Immature natural killer cell (primary cell): ENCODE data around the gene MDK. TPM values are rescaled to one million over a fixed set of nuclear protein-coding genes. Genes with fewer than 3 reads are reported as not detected.
A peak's percentile ranks its signal among the peaks of the same experiment; 100 is the strongest.
"Not testable (repeated sequence)": the region's sequence is repeated elsewhere in the genome, so short reads cannot be mapped to it uniquely, and the experiment has no call there.

Experiments used
- DNase-seq, 3 donors: peaks; one replicate each; pipeline ENCODE4 v3.0.0; 2022; ENCODE audit warnings: mixed read lengths in 1 of 3
- H3K27ac Mint-ChIP-seq, 6 donors: one replicate each; pipeline ENCODE4 v1.8.0; 2020; ENCODE audit warnings: mixed read lengths in 6 of 6, mild to moderate bottlenecking in 5 of 6, inconsistent platforms in 4 of 6, moderate library complexity in 3 of 6
- H3K27me3 Mint-ChIP-seq, 3 donors: one replicate each; pipeline ENCODE4 v1.8.0; 2020 to 2021; ENCODE audit warnings: low read depth in 3 of 3, mild to moderate bottlenecking in 3 of 3, mixed read lengths in 3 of 3, moderate library complexity in 3 of 3, inconsistent platforms in 1 of 3
- H3K36me3 Mint-ChIP-seq, 3 donors: one replicate each; pipeline ENCODE4 v1.8.0; 2020; ENCODE audit warnings: mixed read lengths in 3 of 3, inconsistent platforms in 2 of 3, mild to moderate bottlenecking in 2 of 3
- H3K4me1 Mint-ChIP-seq, 2 donors: one replicate each; pipeline ENCODE4 v1.8.0; 2020; ENCODE audit warnings: inconsistent platforms in 2 of 2, mild to moderate bottlenecking in 2 of 2, mixed read lengths in 2 of 2, moderate library complexity in 1 of 2
- H3K4me3 Mint-ChIP-seq, 5 donors: one replicate each; pipeline ENCODE4 v1.8.0; 2020; ENCODE audit warnings: mild to moderate bottlenecking in 5 of 5, mixed read lengths in 5 of 5, inconsistent platforms in 3 of 5, moderate library complexity in 3 of 5
- H3K9me3 Mint-ChIP-seq, 6 donors: one replicate each; pipeline ENCODE4 v1.8.0; 2020; ENCODE audit warnings: mild to moderate bottlenecking in 6 of 6, mixed read lengths in 6 of 6, inconsistent platforms in 4 of 6, moderate library complexity in 3 of 6
- polyA plus RNA-seq, 3 donors: library from polyadenylated mRNA; unstranded; fragments of 300-500 nt; fragmentation: Illumina TruSeq; gene quantifications; one replicate each; pipeline ENCODE4 v1.2.3, GENCODE V29; 2021

The MDK gene
- polyA plus RNA-seq, 3 donors from 2014 or later = 0.44 TPM; not detected in 2

DNA sequence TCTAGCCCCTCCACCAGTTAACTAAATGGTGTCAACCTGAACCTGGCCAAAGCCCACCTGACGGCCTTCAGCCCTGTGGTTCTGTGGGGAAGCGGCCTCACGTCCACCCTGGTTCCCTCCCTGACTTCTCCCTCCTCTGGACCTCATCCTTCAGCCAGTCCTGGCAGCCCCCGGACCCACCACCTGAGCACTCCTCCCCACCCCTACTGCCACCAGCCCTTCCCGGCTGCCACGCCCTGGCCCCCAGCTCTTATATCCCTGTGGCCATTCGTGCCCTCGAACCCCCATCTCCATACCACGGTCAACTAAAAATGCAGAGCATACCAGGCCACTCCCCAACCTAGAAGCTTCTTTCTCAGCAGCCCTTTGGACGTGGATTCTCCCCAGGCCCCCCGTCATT is 4.2 kb upstream of the MDK start:
- Mint-ChIP-seq H3K4me3 (no peak overlapping the region), H3K9me3 (no peaks in the 10 kb centered on the region), H3K27ac (peak overlapping the region in 2 of 6 donors; percentile 30 to 45), H3K4me1 (peaks cover 14 to 22% of the 10 kb centered on the region in 2 donors), H3K36me3 (peaks cover 0 to 8% (median 0%) of the 10 kb centered on the region in 3 donors), H3K27me3 (peaks cover 3 to 4% (median 4%) of the 10 kb centered on the region in 3 donors)
- no peak for DNase-seq

DNA sequence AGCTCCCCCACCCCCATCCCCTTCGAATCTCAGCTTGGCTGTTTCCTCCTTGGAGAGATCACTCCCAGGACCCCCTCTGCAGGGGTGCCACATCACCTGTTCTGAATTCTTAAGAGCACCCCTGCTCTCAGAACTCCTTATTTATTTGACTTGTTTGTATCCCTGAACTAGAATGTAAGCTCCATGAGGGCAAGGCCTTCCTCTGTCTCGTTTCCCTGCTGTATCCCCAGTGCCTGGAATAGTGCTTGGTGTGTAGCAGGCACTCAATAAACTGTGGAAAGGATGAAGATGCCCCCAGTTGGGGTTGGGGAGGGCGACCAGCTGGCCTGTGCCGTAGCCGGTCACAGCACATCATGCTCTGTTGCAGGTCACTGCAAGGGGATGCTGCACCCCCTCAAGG is 3.6 kb upstream of the MDK start:
- peaks cover 0 to 8% (median 0%) of the 10 kb centered on the region in 3 donors for H3K36me3 Mint-ChIP-seq
- peak overlapping the region in 2 of 6 donors; percentile 30 to 34 for H3K27ac Mint-ChIP-seq
- H3K27me3 Mint-ChIP-seq = peaks cover 3 to 4% (median 4%) of the 10 kb centered on the region in 3 donors
- H3K9me3 Mint-ChIP-seq = no peaks in the 10 kb centered on the region
- H3K4me3 Mint-ChIP-seq = no peak overlapping the region
- peaks cover 14 to 22% of the 10 kb centered on the region in 2 donors for H3K4me1 Mint-ChIP-seq
- no peak for DNase-seq

DNA sequence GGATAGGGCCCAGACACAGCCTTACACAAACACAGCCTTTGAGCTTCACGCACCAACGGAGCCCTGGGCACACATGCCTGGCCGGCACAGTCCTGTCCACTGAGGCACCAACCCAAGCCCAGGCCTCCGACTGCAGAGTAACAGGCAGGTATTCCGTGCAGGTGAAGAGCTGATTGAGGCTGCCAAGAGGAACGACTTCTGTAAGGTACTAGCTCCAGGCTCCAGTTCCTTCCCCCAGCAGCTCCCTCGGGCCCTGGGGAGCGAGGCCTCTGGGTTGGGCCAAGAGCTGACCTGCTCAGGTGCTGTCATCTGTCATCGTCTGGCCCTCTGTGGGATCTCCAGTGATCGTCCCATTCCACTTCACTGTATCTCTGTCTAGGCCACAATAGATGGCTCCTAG is 3.2 kb upstream of the MDK start:
- Mint-ChIP-seq H3K36me3 (peaks cover 0 to 8% (median 0%) of the 10 kb centered on the region in 3 donors), H3K4me3 (peak overlapping the region in 2 of 5 donors; percentile 18 to 46), H3K27ac (peak overlapping the region in 4 of 6 donors; percentile 20 to 78 (median 58)), H3K4me1 (peaks cover 14 to 22% of the 10 kb centered on the region in 2 donors), H3K27me3 (peaks cover 4% of the 10 kb centered on the region in 3 donors), H3K9me3 (no peaks in the 10 kb centered on the region)
- DNase-seq = no peak

GRCh38 chr11:46378811-46379481 is 2.5 kb upstream of the MDK start:
- peak overlapping the region; percentile 59 to 87 (median 78) for H3K27ac Mint-ChIP-seq
- peak overlapping the region; percentile 27 to 63 (median 52) for H3K4me3 Mint-ChIP-seq
- H3K36me3 Mint-ChIP-seq = peaks cover 0 to 8% (median 0%) of the 10 kb centered on the region in 3 donors

DNA sequence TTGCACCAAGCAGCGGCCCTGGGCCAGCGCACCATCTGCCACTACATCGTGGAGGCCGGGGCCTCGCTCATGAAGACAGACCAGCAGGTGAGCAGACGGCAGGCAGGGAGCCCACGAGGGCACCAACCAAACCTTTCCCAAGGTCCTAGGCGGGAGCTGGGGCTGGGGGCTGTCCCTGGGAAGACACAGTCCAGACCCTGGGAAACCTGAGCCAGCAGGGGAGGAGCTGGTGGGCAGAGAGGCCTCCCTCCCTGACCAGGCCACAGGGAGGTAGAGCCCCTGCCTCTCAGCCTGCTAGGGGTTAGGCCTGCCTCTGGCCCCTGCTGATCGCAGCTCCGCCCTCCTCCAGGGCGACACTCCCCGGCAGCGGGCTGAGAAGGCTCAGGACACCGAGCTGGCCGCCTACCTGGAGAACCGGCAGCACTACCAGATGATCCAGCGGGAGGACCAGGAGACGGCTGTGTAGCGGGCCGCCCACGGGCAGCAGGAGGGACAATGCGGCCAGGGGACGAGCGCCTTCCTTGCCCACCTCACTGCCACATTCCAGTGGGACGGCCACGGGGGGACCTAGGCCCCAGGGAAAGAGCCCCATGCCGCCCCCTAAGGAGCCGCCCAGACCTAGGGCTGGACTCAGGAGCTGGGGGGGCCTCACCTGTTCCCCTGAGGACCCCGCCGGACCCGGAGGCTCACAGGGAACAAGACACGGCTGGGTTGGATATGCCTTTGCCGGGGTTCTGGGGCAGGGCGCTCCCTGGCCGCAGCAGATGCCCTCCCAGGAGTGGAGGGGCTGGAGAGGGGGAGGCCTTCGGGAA is 1.8 kb upstream of the MDK start:
- Mint-ChIP-seq H3K27ac (peak overlapping the region; percentile 59 to 87 (median 78)), H3K4me3 (peak overlapping the region; percentile 27 to 71 (median 57)), H3K4me1 (peaks cover 14 to 22% of the 10 kb centered on the region in 2 donors)
- not testable (repeated sequence) for H3K27me3 Mint-ChIP-seq, H3K36me3 Mint-ChIP-seq, H3K9me3 Mint-ChIP-seq, DNase-seq

More at GRCh38 chr11:46378811-46379481, 2.5 kb upstream of the MDK start:
- DNase-seq = no peak
- Mint-ChIP-seq H3K9me3 (no peaks in the 10 kb centered on the region), H3K27me3 (peaks cover 4 to 7% (median 4%) of the 10 kb centered on the region in 3 donors), H3K4me1 (peaks cover 14 to 22% of the 10 kb centered on the region in 2 donors)

- Mint-ChIP-seq H3K9me3 (no peaks in the 10 kb centered on the region), H3K36me3 (peaks cover 0 to 8% (median 0%) of the 10 kb centered on the region in 3 donors), H3K27me3 (peaks cover 4 to 9% (median 7%) of the 10 kb centered on the region in 3 donors), H3K4me1 (peaks cover 14 to 22% of the 10 kb centered on the region in 2 donors), H3K4me3 (peak overlapping the region; percentile 68 to 87 (median 80)), H3K27ac (peak overlapping the region in 5 of 6 donors; percentile 37 to 73 (median 66))
- peak; percentile 45 to 49 (median 48) for DNase-seq
Measured at GRCh38 chr11:46380340-46381047, 975 bp upstream of the MDK start.

- H3K27me3 Mint-ChIP-seq = peaks cover 7 to 16% (median 10%) of the 10 kb centered on the region in 3 donors
Measured at GRCh38 chr11:46381819-46382645, 563 bp downstream of the MDK start.

DNA sequence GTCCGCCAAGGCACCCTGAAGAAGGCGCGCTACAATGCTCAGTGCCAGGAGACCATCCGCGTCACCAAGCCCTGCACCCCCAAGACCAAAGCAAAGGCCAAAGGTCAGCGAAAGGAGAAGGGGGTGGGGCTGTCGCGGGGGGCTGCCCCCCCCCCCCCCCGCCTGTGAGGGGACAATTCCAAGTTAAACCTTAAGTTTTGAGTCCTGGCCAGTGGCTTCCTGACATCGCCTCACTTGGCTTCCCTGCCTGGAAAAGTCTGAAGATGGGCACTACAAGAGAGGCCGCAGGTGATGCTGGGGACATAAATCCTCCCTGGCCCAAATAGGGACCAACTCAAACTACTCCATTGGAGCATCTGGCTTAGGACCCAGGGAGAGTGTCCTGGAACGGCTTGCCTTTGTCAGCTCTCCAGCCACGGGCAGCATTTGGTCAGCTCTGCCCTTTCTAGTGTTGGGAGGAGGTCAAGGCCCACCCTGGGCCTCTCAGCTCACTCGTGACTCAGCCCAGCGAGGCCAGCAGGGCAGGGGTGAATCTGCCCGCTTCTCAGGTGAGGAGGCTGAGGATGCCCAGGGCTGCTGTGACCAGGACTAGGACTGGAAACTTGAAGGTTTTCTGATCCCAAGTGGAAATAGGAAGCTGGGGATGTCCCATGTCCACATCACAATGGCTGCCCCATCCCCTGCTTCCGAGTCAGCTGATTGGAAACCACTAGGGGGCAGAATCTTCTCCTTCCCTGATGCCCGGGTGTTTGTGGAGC is 1.4 kb downstream of the MDK start:
- peak overlapping the region in 4 of 5 donors; percentile 21 to 68 (median 39) for H3K4me3 Mint-ChIP-seq

More at GRCh38 chr11:46381819-46382645, 563 bp downstream of the MDK start:
- H3K36me3 Mint-ChIP-seq = peaks cover 0 to 8% (median 0%) of the 10 kb centered on the region in 3 donors
- peak overlapping the region; percentile 45 to 72 (median 68) for H3K4me3 Mint-ChIP-seq
- DNase-seq = no peak
- no peak overlapping the region for H3K27ac Mint-ChIP-seq
- no peaks in the 10 kb centered on the region for H3K9me3 Mint-ChIP-seq
- peaks cover 14 to 24% of the 10 kb centered on the region in 2 donors for H3K4me1 Mint-ChIP-seq

DNA sequence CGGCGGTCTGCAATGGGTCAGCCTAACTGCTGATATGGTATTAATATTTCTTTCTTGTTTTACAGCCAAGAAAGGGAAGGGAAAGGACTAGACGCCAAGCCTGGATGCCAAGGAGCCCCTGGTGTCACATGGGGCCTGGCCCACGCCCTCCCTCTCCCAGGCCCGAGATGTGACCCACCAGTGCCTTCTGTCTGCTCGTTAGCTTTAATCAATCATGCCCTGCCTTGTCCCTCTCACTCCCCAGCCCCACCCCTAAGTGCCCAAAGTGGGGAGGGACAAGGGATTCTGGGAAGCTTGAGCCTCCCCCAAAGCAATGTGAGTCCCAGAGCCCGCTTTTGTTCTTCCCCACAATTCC is 1.9 kb downstream of the MDK start:
- H3K27me3 Mint-ChIP-seq = peaks cover 9 to 24% (median 18%) of the 10 kb centered on the region in 3 donors

More for the DNA sequence above, 1.4 kb downstream of the MDK start:
- peaks cover 14 to 22% of the 10 kb centered on the region in 2 donors for H3K4me1 Mint-ChIP-seq
- peaks cover 7 to 18% (median 15%) of the 10 kb centered on the region in 3 donors for H3K27me3 Mint-ChIP-seq
- no peaks in the 10 kb centered on the region for H3K9me3 Mint-ChIP-seq
- H3K36me3 Mint-ChIP-seq = peaks cover 0 to 1% (median 0%) of the 10 kb centered on the region in 3 donors
- H3K27ac Mint-ChIP-seq = no peak overlapping the region
- no peak for DNase-seq

GRCh38 chr11:46383974-46384701 is 2.7 kb downstream of the MDK start:
- H3K36me3 Mint-ChIP-seq = no peaks in the 10 kb centered on the region
- H3K27me3 Mint-ChIP-seq = peaks cover 14 to 26% (median 24%) of the 10 kb centered on the region in 3 donors
- peaks cover 6 to 22% of the 10 kb centered on the region in 2 donors for H3K4me1 Mint-ChIP-seq
- H3K27ac Mint-ChIP-seq = no peak overlapping the region
- no peak for DNase-seq
- no peaks in the 10 kb centered on the region for H3K9me3 Mint-ChIP-seq
- H3K4me3 Mint-ChIP-seq = no peak overlapping the region

More for the DNA sequence above, 1.9 kb downstream of the MDK start:
- H3K27ac Mint-ChIP-seq = no peak overlapping the region
- DNase-seq = no peak
- peaks cover 13 to 27% of the 10 kb centered on the region in 2 donors for H3K4me1 Mint-ChIP-seq
- no peaks in the 10 kb centered on the region for H3K36me3 Mint-ChIP-seq
- peak overlapping the region in 1 of 5 donors; percentile 27 for H3K4me3 Mint-ChIP-seq
- H3K9me3 Mint-ChIP-seq = no peaks in the 10 kb centered on the region

GRCh38 chr11:46385169-46386004 is 3.9 kb downstream of the MDK start:
- H3K27me3 Mint-ChIP-seq = peaks cover 24 to 28% (median 25%) of the 10 kb centered on the region in 3 donors
- peaks cover 0 to 22% of the 10 kb centered on the region in 2 donors for H3K4me1 Mint-ChIP-seq
- H3K4me3 Mint-ChIP-seq = no peak overlapping the region
- no peaks in the 10 kb centered on the region for H3K36me3 Mint-ChIP-seq
- H3K27ac Mint-ChIP-seq = no peak overlapping the region
- no peak for DNase-seq
- no peaks in the 10 kb centered on the region for H3K9me3 Mint-ChIP-seq
